ENCODE results near the gene IDE. TPM values are rescaled to one million over a fixed set of nuclear protein-coding genes. Genes with fewer than 3 reads are reported as not detected.

The IDE gene
- total and polyA plus RNA-seq, 2 of the 4 experiments (the other 2 are of a cell fraction), result 9.3 to 27.4 TPM

- H3K4me1 ChIP-seq (ENCODE audit: control insufficient read depth, insufficient read depth, low read length), result peaks cover 7% of the 10 kb centered on the region
- peak within 1 kb of the TSS; percentile 95 for H4K5ac ChIP-seq (ENCODE audit: low read depth, low read length)
- peak within 1 kb of the TSS; percentile 84 for H3K18ac ChIP-seq (ENCODE audit: low read depth, low read length)
- H4K20me1 ChIP-seq (ENCODE audit: insufficient read depth, low read length), result no peaks in the 10 kb centered on the region
- DNase-seq (peak; percentile 96), ATAC-seq (ENCODE audit: low read depth) (peak; percentile 93)
- peak within 1 kb of the TSS; percentile 90 for H3K4ac ChIP-seq (ENCODE audit: low read depth, low read length)
- H2BK15ac ChIP-seq (ENCODE audit: low read depth, low read length), result 0 out of 3 replicates have a peak within 1 kb of the TSS, but pooled peaks have one; percentile 5
- CTCF ChIA-PET, result interaction anchor here (1.5 kb wide), 1 partner anchor 47 kb away, joined by 3 read pairs; no protein-coding TSS in a partner anchor
- dilution Hi-C loops (cut with HindIII; ENCODE audit: low sequenced_read_pairs, unreplicated experiment), result no loop called here
- in situ Hi-C loops (cut with MboI; ENCODE audit: low sequenced_read_pairs), result no loop called here
- H2AK9ac ChIP-seq (replicated peaks; ENCODE audit: low read depth, low read length, poor library complexity), result peak within 1 kb of the TSS; percentile 94
- peak within 1 kb of the TSS; percentile 82 for H3K9ac ChIP-seq (ENCODE audit: low read depth, low read length)
- peak within 1 kb of the TSS; percentile 90 to 98 for H4K8ac ChIP-seq (ENCODE audit: low read depth in 2 of 2, low read length in 2 of 2)
- H3K4me2 ChIP-seq (ENCODE audit: low read depth, low read length), result peak within 1 kb of the TSS; percentile 95
- H2BK20ac ChIP-seq (ENCODE audit: low read depth, low read length), result peak within 1 kb of the TSS; percentile 32; the same call in 1 of the 2 replicates
- 0% methylated on average over 9 of the region's 61 CpGs; no CpG with 5 or more reads in 1 of the 2 experiments for WGBS, 2 experiments (ENCODE audit: extremely low coverage in 2 of 2, insufficient read length in 1 of 2)
- no peaks in the 10 kb centered on the region for H3K27me3 ChIP-seq (ENCODE audit: control insufficient read depth, insufficient read depth, low read length)
- peaks cover 0 to 15% of the 10 kb centered on the region in 2 experiments; a peak in 1 of 4 replicates for H3K79me1 ChIP-seq (ENCODE audit: low read depth in 1 of 2, low read length in 2 of 2)
- H3K14ac ChIP-seq (replicated peaks; ENCODE audit: low read depth, low read length), result peak within 1 kb of the TSS; percentile 82
- H3K9me1 ChIP-seq (ENCODE audit: insufficient read depth, low read length), result peaks cover 4% of the 10 kb centered on the region; the same call in 1 of the 2 replicates
- H2AFZ ChIP-seq (replicated peaks; ENCODE audit: low read length, poor library complexity), result peak within 1 kb of the TSS; percentile 89
- peak within 1 kb of the TSS; percentile 87 for H2BK5ac ChIP-seq (ENCODE audit: low read depth, low read length, poor library complexity, severe bottlenecking)
- H3K23ac ChIP-seq (ENCODE audit: low read depth, low read length), result peak within 1 kb of the TSS; percentile 97
- peak within 1 kb of the TSS; percentile 86 for H3K27ac ChIP-seq (ENCODE audit: insufficient read depth, low read length)
- H3K56ac ChIP-seq (ENCODE audit: extremely low read depth, insufficient read depth, low read length), result peak within 1 kb of the TSS; percentile 75
- POLR2A ChIA-PET (ENCODE audit: unreplicated experiment), result interaction anchor here (0.5 to 0.6 kb wide), 2 partner anchors 12 to 274 kb away, joined by 3 to 4 read pairs; no protein-coding TSS in a partner anchor
- H3K4me3 ChIP-seq (ENCODE audit: insufficient read depth, low read depth, low read length), result peak within 1 kb of the TSS; percentile 78
- H2BK120ac ChIP-seq (ENCODE audit: low read depth, low read length), result peak within 1 kb of the TSS; percentile 47
- no peaks in the 10 kb centered on the region for H3K36me3 ChIP-seq (ENCODE audit: control insufficient read depth, insufficient read depth, low read length)
- intact Hi-C loops (cut with micrococcal nuclease), result loop anchor here (5.0 kb wide), 1 partner anchor 239 kb away; no protein-coding TSS in a partner anchor
- H2AK5ac ChIP-seq (ENCODE audit: low read depth, low read length), result peak within 1 kb of the TSS; percentile 92
- no peaks in the 10 kb centered on the region for H3K9me3 ChIP-seq (ENCODE audit: control insufficient read depth, insufficient read depth, low read length)
- peak within 1 kb of the TSS; percentile 81 for H4K91ac ChIP-seq (ENCODE audit: insufficient read depth, low read depth, low read length)
- TSS peak; percentile 38 for BruUV-seq (replicated peaks)
- TF ChIP-seq SMC3 (IDR thresholded peaks at IDR 0.05; ENCODE audit: low read depth, low read length) (no peak), POLR2A (IDR thresholded peaks at IDR 0.05; ENCODE audit: low read depth, low read length) (peak; percentile 47), MAZ (IDR thresholded peaks at IDR 0.05; ENCODE audit: borderline replicate concordance, low read depth, low read length) (peak; percentile 84; the same call in 1 of the 2 replicates), CEBPB (IDR thresholded peaks at IDR 0.05; ENCODE audit: low read depth, low read length) (no peak), MXI1 (IDR thresholded peaks at IDR 0.05; ENCODE audit: borderline replicate concordance, low read depth, low read length) (peak; percentile 88), MAFK (IDR thresholded peaks at IDR 0.05; ENCODE audit: low read depth, low read length) (no peak)
These were observed 19.1 kb upstream of the IDE start, which contains the start of gene KIF11 for GRCh38 chr10:92592761-92593618. Gene KIF11, plus strand, starts transcription at chr10:92593130. Its CDS starts 246 bp downstream, at chr10:92593376.
